AG10803 (cell line): ENCODE data around the gene TOR2A.

Experiments used
- DNase-seq: peaks from one replicate; pipeline ENCODE4 v3.0.0; 2010; ENCODE audit warnings: low read depth
- H3K4me3 ChIP-seq: 2 replicates; pipeline ENCODE4 v1.5.1; 2011; ENCODE audit warnings: mild to moderate bottlenecking, low read length, control low read depth
- TF ChIP-seq, protein P1 (sequence below): conservative IDR thresholded peaks from 2 replicates; pipeline ENCODE4 v1.5.1; 2011; ENCODE audit warnings: mild to moderate bottlenecking, low read length, control low read depth, inconsistent platforms

The TOR2A gene

GRCh38 chr9:127724012-127724411 is 11.1 kb downstream of the TOR2A start:
- no peak overlapping the region for H3K4me3 ChIP-seq
- no peak for DNase-seq
- TF ChIP-seq, protein P1, sequence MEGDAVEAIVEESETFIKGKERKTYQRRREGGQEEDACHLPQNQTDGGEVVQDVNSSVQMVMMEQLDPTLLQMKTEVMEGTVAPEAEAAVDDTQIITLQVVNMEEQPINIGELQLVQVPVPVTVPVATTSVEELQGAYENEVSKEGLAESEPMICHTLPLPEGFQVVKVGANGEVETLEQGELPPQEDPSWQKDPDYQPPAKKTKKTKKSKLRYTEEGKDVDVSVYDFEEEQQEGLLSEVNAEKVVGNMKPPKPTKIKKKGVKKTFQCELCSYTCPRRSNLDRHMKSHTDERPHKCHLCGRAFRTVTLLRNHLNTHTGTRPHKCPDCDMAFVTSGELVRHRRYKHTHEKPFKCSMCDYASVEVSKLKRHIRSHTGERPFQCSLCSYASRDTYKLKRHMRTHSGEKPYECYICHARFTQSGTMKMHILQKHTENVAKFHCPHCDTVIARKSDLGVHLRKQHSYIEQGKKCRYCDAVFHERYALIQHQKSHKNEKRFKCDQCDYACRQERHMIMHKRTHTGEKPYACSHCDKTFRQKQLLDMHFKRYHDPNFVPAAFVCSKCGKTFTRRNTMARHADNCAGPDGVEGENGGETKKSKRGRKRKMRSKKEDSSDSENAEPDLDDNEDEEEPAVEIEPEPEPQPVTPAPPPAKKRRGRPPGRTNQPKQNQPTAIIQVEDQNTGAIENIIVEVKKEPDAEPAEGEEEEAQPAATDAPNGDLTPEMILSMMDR, result no peak

GRCh38 chr9:127723444-127723843 is 11.7 kb downstream of the TOR2A start:
- TF ChIP-seq, protein P1, result peak; percentile 27; the same call in 1 of the 2 replicates
- H3K4me3 ChIP-seq, result no peak overlapping the region
- peak; percentile 88 for DNase-seq

GRCh38 chr9:127723013-127723412 is 12.1 kb downstream of the TOR2A start:
- no peak overlapping the region for H3K4me3 ChIP-seq
- DNase-seq, result no peak

GRCh38 chr9:127722055-127722745 is 12.9 kb downstream of the TOR2A start:
- TF ChIP-seq, protein P1, result no peak

More at GRCh38 chr9:127723013-127723412, 12.1 kb downstream of the TOR2A start:
- TF ChIP-seq, protein P1, result no peak

GRCh38 chr9:127721391-127721821 is 13.7 kb downstream of the TOR2A start:
- no peak for DNase-seq
- H3K4me3 ChIP-seq, result no peak overlapping the region

More at GRCh38 chr9:127722055-127722745, 12.9 kb downstream of the TOR2A start:
- DNase-seq, result no peak
- no peak overlapping the region for H3K4me3 ChIP-seq

GRCh38 chr9:127720865-127721227 is 14.2 kb downstream of the TOR2A start:
- H3K4me3 ChIP-seq, result no peak overlapping the region
- TF ChIP-seq, protein P1, result no peak
- DNase-seq, result no peak

More at GRCh38 chr9:127721391-127721821, 13.7 kb downstream of the TOR2A start:
- TF ChIP-seq, protein P1, result no peak
